GM19468 (cell line): ENCODE data around the gene SLC25A26.

Experiments
- ATAC-seq: cut with Tn5 transposase; IDR thresholded peaks from one replicate; pipeline ENCODE4 v1.9.1; 2021; ENCODE audit warnings: mild to moderate bottlenecking, moderate library complexity, moderate number of reproducible peaks; ENCODE audit not compliant: unreplicated experiment; ENCODE audit errors: extremely low read depth

Gene SLC25A26

GRCh38 chr3:66390013-66390412, 169.2 kb downstream of the SLC25A26 start:
- ATAC-seq, result no peak

- no peak for ATAC-seq
Observed at GRCh38 chr3:66392512-66392911, 171.7 kb downstream of the SLC25A26 start.

- no peak for ATAC-seq
Observed at GRCh38 chr3:66392966-66393332, 172.1 kb downstream of the SLC25A26 start.

- no peak for ATAC-seq
Observed at GRCh38 chr3:66393333-66394005, 172.7 kb downstream of the SLC25A26 start.

- peak; percentile 92 for ATAC-seq
Observed at GRCh38 chr3:66394019-66394752, 173.4 kb downstream of the SLC25A26 start.

GRCh38 chr3:66394753-66395249, 174.0 kb downstream of the SLC25A26 start:
- ATAC-seq, result no peak

GRCh38 chr3:66395635-66396034, 174.8 kb downstream of the SLC25A26 start:
- ATAC-seq, result no peak

GRCh38 chr3:66396161-66396760, 175.5 kb downstream of the SLC25A26 start:
- ATAC-seq, result no peak

GRCh38 chr3:66396888-66397287, 176.1 kb downstream of the SLC25A26 start:
- no peak for ATAC-seq

- ATAC-seq, result no peak
Observed at GRCh38 chr3:66397745-66398144, 176.9 kb downstream of the SLC25A26 start.

GRCh38 chr3:66398228-66399025, 177.6 kb downstream of the SLC25A26 start:
- ATAC-seq, result no peak

- ATAC-seq, result no peak
Observed at GRCh38 chr3:66399529-66400232, 178.9 kb downstream of the SLC25A26 start.

- no peak for ATAC-seq
Observed at GRCh38 chr3:66400411-66401156, 179.8 kb downstream of the SLC25A26 start.

GRCh38 chr3:66401157-66401550, 180.4 kb downstream of the SLC25A26 start:
- no peak for ATAC-seq

GRCh38 chr3:66401675-66402491, 181.1 kb downstream of the SLC25A26 start:
- ATAC-seq, result no peak

- ATAC-seq, result no peak
Observed at GRCh38 chr3:66402596-66403290, 181.9 kb downstream of the SLC25A26 start.

GRCh38 chr3:66403323-66403990, 182.7 kb downstream of the SLC25A26 start:
- ATAC-seq, result no peak
